Measurements from ENCODE around the gene FAM32A.

Gene FAM32A

GRCh38 chr19:16185123-16185767 lies at the start of gene FAM32A:
Gene FAM32A (plus strand): TSS chr19:16185410. CDS start chr19:16185443, 33 bp downstream.
- peak; percentile 99 for DNase-seq

GRCh38 chr19:16135430-16136127 lies 49.6 kb upstream of the FAM32A start:
- DNase-seq, result no peak

GRCh38 chr19:16136185-16136999 lies 48.8 kb upstream of the FAM32A start:
- DNase-seq, result no peak

GRCh38 chr19:16139752-16140151 lies 45.5 kb upstream of the FAM32A start:
- no peak for DNase-seq

GRCh38 chr19:16141043-16141442 lies 44.2 kb upstream of the FAM32A start:
- no peak for DNase-seq

GRCh38 chr19:16142032-16142580 lies 43.1 kb upstream of the FAM32A start:
- DNase-seq, result no peak

- DNase-seq, result no peak
These were observed 41.6 kb upstream of the FAM32A start, which contains the start of gene HSH2D for GRCh38 chr19:16143399-16144215. Gene HSH2D (plus strand): TSS chr19:16143685. CDS start chr19:16148751, 5,066 bp downstream.

GRCh38 chr19:16144216-16144581 lies 41.0 kb upstream of the FAM32A start:
- no peak for DNase-seq

- no peak for DNase-seq
These were observed 39.1 kb upstream of the FAM32A start for GRCh38 chr19:16146112-16146511.

GRCh38 chr19:16148443-16149229 lies 36.6 kb upstream of the FAM32A start:
- no peak for DNase-seq

- DNase-seq, result no peak
These were observed 31.5 kb upstream of the FAM32A start for GRCh38 chr19:16153582-16154336.

GRCh38 chr19:16154557-16154956 lies 30.7 kb upstream of the FAM32A start:
- no peak for DNase-seq

- DNase-seq, result no peak
These were observed 30.1 kb upstream of the FAM32A start for GRCh38 chr19:16155128-16155527.

GRCh38 chr19:16156904-16157303 lies 28.3 kb upstream of the FAM32A start:
- DNase-seq, result no peak

- DNase-seq, result no peak
These were observed 27.6 kb upstream of the FAM32A start for GRCh38 chr19:16157601-16158000.

GRCh38 chr19:16159655-16160054 lies 25.6 kb upstream of the FAM32A start:
- no peak for DNase-seq

- no peak for DNase-seq
These were observed 24.7 kb upstream of the FAM32A start for GRCh38 chr19:16160445-16160942.

- DNase-seq, result no peak
These were observed 24.2 kb upstream of the FAM32A start for GRCh38 chr19:16160943-16161560.

GRCh38 chr19:16161840-16162239 lies 23.4 kb upstream of the FAM32A start:
- DNase-seq, result no peak

GRCh38 chr19:16164222-16164890 lies 20.9 kb upstream of the FAM32A start:
- no peak for DNase-seq

All from NCI-H446 (cell line).